CD4-positive, alpha-beta T cell (primary cell): ENCODE results near the gene PPP5C. TPM values are rescaled to one million over a fixed set of nuclear protein-coding genes. Genes with fewer than 3 reads are reported as not detected.

Source experiments
- ATAC-seq: fragments of 200-7000 bp; cut with Tn5 transposase; one replicate; pipeline ENCODE4 v1.10.0; 2022; ENCODE audit warnings: mild to moderate bottlenecking; ENCODE audit not compliant: poor library complexity
- CTCF ChIA-PET: fragments of 350-600 bp; sonication (Branson Sonifier 250); formaldehyde crosslinking; loops from one replicate; lab custom pipeline; 2021; ENCODE audit warnings: antibody characterized with exemption, inconsistent platforms; lab: Charles Lee
- POLR2A ChIA-PET: fragments of 350-600 bp; sonication (Branson Sonifier 250); formaldehyde crosslinking; loops from one replicate; lab custom pipeline; 2021; ENCODE audit warnings: antibody characterized with exemption, inconsistent platforms; lab: Charles Lee
- DNase-seq, 14 experiments: peaks; one replicate each; pipeline ENCODE4 v3.0.0-alpha.2; 2013 to 2020; ENCODE audit warnings: mixed read lengths in 2 of 14
- H3K27ac ChIP-seq, 2 donors: one replicate each; pipeline versions ENCODE4 v1.5.1 to v1.7.0; 2013; ENCODE audit warnings: low read length in 2 of 2, low read depth in 1 of 2, mild to moderate bottlenecking in 1 of 2
- H3K27me3 ChIP-seq, 2 experiments: 1 replicate in 1 of 2; 2 replicates in 1 of 2; pipeline versions ENCODE4 v1.6.1 to v1.7.0; 2013; ENCODE audit warnings: low read length in 2 of 2, control low read depth in 1 of 2, mild to moderate bottlenecking in 1 of 2, moderate library complexity in 1 of 2; ENCODE audit not compliant: insufficient read depth in 2 of 2, control insufficient read depth in 1 of 2
- H3K36me3 ChIP-seq: one replicate; pipeline ENCODE4 v1.6.1; 2013; ENCODE audit warnings: low read length, control low read depth; ENCODE audit not compliant: insufficient read depth
- H3K4me1 ChIP-seq: one replicate; pipeline ENCODE4 v1.6.1; 2013; ENCODE audit warnings: low read length, control low read depth; ENCODE audit not compliant: insufficient read depth
- H3K4me3 ChIP-seq: one replicate; pipeline ENCODE4 v1.5.1; 2013; ENCODE audit warnings: mild to moderate bottlenecking, low read length, moderate library complexity
- H3K9me3 ChIP-seq, 2 experiments: 1 replicate in 1 of 2; 2 replicates in 1 of 2; pipeline versions ENCODE4 v1.6.1 to v1.7.0; 2013; ENCODE audit warnings: low read length in 2 of 2, mild to moderate bottlenecking in 2 of 2, control low read depth in 1 of 2, moderate library complexity in 1 of 2; ENCODE audit not compliant: control insufficient read depth in 1 of 2, insufficient read depth in 1 of 2
- H3K27ac Mint-ChIP-seq: one replicate; pipeline ENCODE4 v1.8.0; 2020; ENCODE audit warnings: mixed read lengths
- H3K27me3 Mint-ChIP-seq: one replicate; pipeline ENCODE4 v1.8.0; 2021; ENCODE audit warnings: mixed read lengths
- H3K36me3 Mint-ChIP-seq: one replicate; pipeline ENCODE4 v1.8.0; 2021; ENCODE audit warnings: low read depth, mixed read lengths
- H3K4me1 Mint-ChIP-seq: one replicate; pipeline ENCODE4 v1.8.0; 2021; ENCODE audit warnings: low read depth, mixed read lengths
- H3K4me3 Mint-ChIP-seq: one replicate; pipeline ENCODE4 v1.8.0; 2020; ENCODE audit warnings: mild to moderate bottlenecking, mixed read lengths
- H3K9me3 Mint-ChIP-seq: one replicate; pipeline ENCODE4 v1.8.0; 2020; ENCODE audit warnings: mixed read lengths
- CTCF ChIP-seq: fragments of 200-600 bp; IDR thresholded peaks from one replicate; pipeline ENCODE4 v1.8.0; 2022; ENCODE audit warnings: antibody characterized with exemption, mild to moderate bottlenecking
- intact Hi-C, 2 experiments: fragments of 100-400 bp; cut with DNase I in 1 of 2; cut with micrococcal nuclease in 1 of 2; formaldehyde crosslinking; loops; one replicate each; pipeline versions ENCODE4 v1.15.1 to v1.9.0; 2023 to 2025; cut with DNase I, micrococcal nuclease
- total RNA-seq, 174 experiments: library from RNA in 2 of 174; stranded (reverse) in 2 of 174; gene quantifications; one replicate each; pipeline ENCODE4 v1.2.3 and lab custom pipeline; 2021 to 2026

The PPP5C gene
- total RNA-seq, 2 experiments from 2014 or later: 18.9 to 20.2 TPM

GRCh38 chr19:46369817-46370216 is 22.9 kb downstream of the PPP5C start:
- DNase-seq (peak in 1 of 14 experiments; percentile 8), ATAC-seq (no peak)
- ChIA-PET CTCF (interaction anchor here (1.3 kb wide), 1 partner anchor 26 kb away, joined by 4 read pairs; no protein-coding TSS in a partner anchor), POLR2A (no interaction called here)
- peaks cover 27% of the 10 kb centered on the region for H3K4me1 Mint-ChIP-seq
- no peak overlapping the region for H3K27ac Mint-ChIP-seq
- H3K36me3 Mint-ChIP-seq: peaks cover 39% of the 10 kb centered on the region
- intact Hi-C loops: no loop called here
- H3K4me1 ChIP-seq: peaks cover 26% of the 10 kb centered on the region
- no peaks in the 10 kb centered on the region for H3K27me3 ChIP-seq
- no peak overlapping the region for H3K4me3 ChIP-seq
- no peaks in the 10 kb centered on the region for H3K9me3 Mint-ChIP-seq
- no peaks in the 10 kb centered on the region for H3K27me3 Mint-ChIP-seq
- H3K4me3 Mint-ChIP-seq: no peak overlapping the region
- H3K36me3 ChIP-seq: peaks cover 34% of the 10 kb centered on the region
- TF ChIP-seq CTCF: no peak
- no peak overlapping the region for H3K27ac ChIP-seq
- no peaks in the 10 kb centered on the region for H3K9me3 ChIP-seq

GRCh38 chr19:46371371-46371901 is 24.5 kb downstream of the PPP5C start:
- H3K9me3 Mint-ChIP-seq: no peaks in the 10 kb centered on the region

GRCh38 chr19:46372901-46373490 is 26.1 kb downstream of the PPP5C start:
- CTCF ChIA-PET: no interaction called here
- H3K4me3 Mint-ChIP-seq: no peak overlapping the region
- Histone ChIP-seq H3K27me3 (no peaks in the 10 kb centered on the region), H3K9me3 (no peaks in the 10 kb centered on the region), H3K27ac (no peak overlapping the region), H3K4me3 (no peak overlapping the region), H3K36me3 (peaks cover 40% of the 10 kb centered on the region), H3K4me1 (peaks cover 26% of the 10 kb centered on the region)
- intact Hi-C loops: no loop called here
- H3K27me3 Mint-ChIP-seq: no peaks in the 10 kb centered on the region
- POLR2A ChIA-PET: no interaction called here
- ATAC-seq: no peak
- no peak overlapping the region for H3K27ac Mint-ChIP-seq
- TF ChIP-seq CTCF: no peak
- DNase-seq: peak in 1 of 14 experiments; percentile 26
- peaks cover 40% of the 10 kb centered on the region for H3K36me3 Mint-ChIP-seq
- peaks cover 34% of the 10 kb centered on the region for H3K4me1 Mint-ChIP-seq
- no peaks in the 10 kb centered on the region for H3K9me3 Mint-ChIP-seq

More at GRCh38 chr19:46371371-46371901, 24.5 kb downstream of the PPP5C start:
- Histone ChIP-seq H3K4me1 (peaks cover 26% of the 10 kb centered on the region), H3K27ac (no peak overlapping the region), H3K27me3 (no peaks in the 10 kb centered on the region), H3K9me3 (no peaks in the 10 kb centered on the region), H3K36me3 (peaks cover 38% of the 10 kb centered on the region), H3K4me3 (no peak overlapping the region)
- DNase-seq (peak in 2 of 14 experiments; percentile 16 to 31), ATAC-seq (peak; percentile 59)
- no peaks in the 10 kb centered on the region for H3K27me3 Mint-ChIP-seq
- H3K27ac Mint-ChIP-seq: no peak overlapping the region
- H3K4me3 Mint-ChIP-seq: no peak overlapping the region
- intact Hi-C loops: no loop called here
- peaks cover 27% of the 10 kb centered on the region for H3K4me1 Mint-ChIP-seq
- POLR2A ChIA-PET: no interaction called here
- TF ChIP-seq CTCF: no peak
- CTCF ChIA-PET: no interaction called here
- peaks cover 35% of the 10 kb centered on the region for H3K36me3 Mint-ChIP-seq
